SK-N-SH (cell line): Measurements from ENCODE around the gene GOLT1A. TPM values are rescaled to one million over a fixed set of nuclear protein-coding genes. Genes with fewer than 3 reads are reported as not detected.

Source experiments
- CTCF ChIA-PET: fragments of 300-600, 350-600 bp; formaldehyde crosslinking; extraction: SDS; loops from one replicate; lab custom pipeline; 2021; lab: Yijun Ruan, JAX
- POLR2A ChIA-PET: fragments of 350-600 bp; sonication (Branson Sonifier 250); formaldehyde crosslinking; extraction: SDS; loops from one replicate; lab custom pipeline; 2020; ENCODE audit warnings: antibody characterized with exemption, inconsistent platforms; lab: Yijun Ruan, JAX
- DNase-seq: peaks from one replicate; pipeline ENCODE4 v3.0.0; 2012
- H2AFZ ChIP-seq: fragments of 200-600 bp; sonication (generic); 2 replicates; pipeline ENCODE4 v1.8.1; 2016; ENCODE audit warnings: antibody characterized with exemption, mild to moderate bottlenecking, low read depth
- H3F3A ChIP-seq: fragments of 200-600 bp; sonication (generic); replicated peaks from 2 replicates; pipeline ENCODE3; 2016; ENCODE audit warnings: antibody characterized with exemption, mild to moderate bottlenecking; ENCODE audit not compliant: insufficient read depth
- H3K27ac ChIP-seq, 2 experiments: fragments of 200-500 bp in 1 of 2; fragments of 200-600 bp in 1 of 2; sonication (Bioruptor generic) in 1 of 2; sonication (generic), shearing (Covaris generic) in 1 of 2; 2 replicates each; pipeline versions ENCODE4 v1.5.1 to v1.6.1; 2014 to 2016; ENCODE audit warnings: low read depth in 2 of 2, inconsistent platforms in 1 of 2, low read length in 1 of 2, mild to moderate bottlenecking in 1 of 2, mixed read lengths in 1 of 2
- H3K27me3 ChIP-seq: fragments of 200-600 bp; sonication (generic), shearing (Covaris generic); 2 replicates; pipeline ENCODE4 v1.6.1; 2016; ENCODE audit warnings: mixed run types; ENCODE audit not compliant: insufficient read depth
- H3K36me3 ChIP-seq, 2 experiments: fragments of 200-500 bp in 1 of 2; fragments of 200-600 bp in 1 of 2; sonication (Bioruptor generic) in 1 of 2; sonication (generic) in 1 of 2; replicated peaks in 1 of 2; 2 replicates each; pipeline versions ENCODE3 to v1.5.1; 2014 to 2016; ENCODE audit warnings: low read length in 1 of 2, mild to moderate bottlenecking in 1 of 2; ENCODE audit not compliant: insufficient read depth in 2 of 2, control insufficient read depth in 1 of 2
- H3K4me1 ChIP-seq, 2 experiments: fragments of 200-500 bp in 1 of 2; fragments of 200-600 bp in 1 of 2; sonication (Bioruptor generic) in 1 of 2; sonication (generic), shearing (Covaris generic) in 1 of 2; 2 replicates each; pipeline versions ENCODE4 v1.5.1 to v1.6.1; 2014 to 2016; ENCODE audit warnings: low read depth in 1 of 2, low read length in 1 of 2, mixed run types in 1 of 2; ENCODE audit not compliant: insufficient read depth in 2 of 2, control insufficient read depth in 1 of 2
- H3K4me2 ChIP-seq: fragments of 200-600 bp; sonication (generic), shearing (Covaris generic); 2 replicates; pipeline ENCODE4 v1.6.1; 2017; ENCODE audit warnings: mixed run types
- H3K4me3 ChIP-seq, 2 experiments: fragments of 200-500 bp in 1 of 2; fragments of 200-600 bp in 1 of 2; sonication (Bioruptor generic) in 1 of 2; sonication (generic), shearing (Covaris generic) in 1 of 2; 2 replicates each; pipeline versions ENCODE4 v1.5.1 to v1.8.1; 2014 to 2016; ENCODE audit warnings: low read depth in 2 of 2, inconsistent platforms in 1 of 2, low read length in 1 of 2, mild to moderate bottlenecking in 1 of 2, mixed read lengths in 1 of 2, moderate library complexity in 1 of 2
- H3K79me2 ChIP-seq: fragments of 200-600 bp; sonication (generic); 2 replicates; pipeline ENCODE4 v1.8.1; 2017; ENCODE audit warnings: mild to moderate bottlenecking; ENCODE audit not compliant: insufficient read depth
- H3K9ac ChIP-seq: fragments of 200-600 bp; sonication (generic); 2 replicates; pipeline ENCODE4 v1.6.1; 2017; ENCODE audit warnings: mixed run types
- H3K9me2 ChIP-seq: fragments of 200-600 bp; sonication (generic); 2 replicates; pipeline ENCODE4 v1.6.1; 2017; ENCODE audit warnings: mixed run types
- H3K9me3 ChIP-seq: fragments of 200-600 bp; sonication (generic); 2 replicates; pipeline ENCODE4 v1.6.1; 2017; ENCODE audit warnings: mixed run types, mild to moderate bottlenecking, moderate library complexity
- H4K20me1 ChIP-seq: fragments of 200-600 bp; sonication (generic); 2 replicates; pipeline ENCODE4 v1.6.1; 2017; ENCODE audit warnings: mild to moderate bottlenecking, mixed run types; ENCODE audit not compliant: insufficient read depth
- FOSL2 ChIP-seq: IDR thresholded peaks from 2 replicates; pipeline ENCODE4 v1.4.0; 2012; ENCODE audit warnings: low read depth, mild to moderate bottlenecking, moderate library complexity, borderline replicate concordance
- JUND ChIP-seq: IDR thresholded peaks from 2 replicates; pipeline ENCODE4 v1.4.0; 2012
- MAX ChIP-seq: IDR thresholded peaks from 2 replicates; pipeline ENCODE4 v1.4.0; 2012; ENCODE audit warnings: low read depth
- POLR2AphosphoS5 ChIP-seq: IDR thresholded peaks from 2 replicates; pipeline ENCODE4 v1.6.1; 2012; ENCODE audit warnings: low read depth, low read length
- RCOR1 ChIP-seq: fragments of 150-350 bp; IDR thresholded peaks from 2 replicates; pipeline ENCODE4 v1.6.1; 2017; ENCODE audit warnings: antibody characterized with exemption, low read length
- REST ChIP-seq: IDR thresholded peaks from 2 replicates; pipeline ENCODE4 v1.6.1; 2012; ENCODE audit warnings: mild to moderate bottlenecking, low read depth, low read length, moderate library complexity
- RFX5 ChIP-seq: IDR thresholded peaks from 2 replicates; pipeline ENCODE4 v1.6.1; 2012; ENCODE audit warnings: mild to moderate bottlenecking, improper control_type of control experiment, low read length
- USF1 ChIP-seq: IDR thresholded peaks from 2 replicates; pipeline ENCODE4 v1.4.0; 2012; ENCODE audit warnings: low read depth, borderline replicate concordance
- YY1 ChIP-seq: IDR thresholded peaks from 2 replicates; pipeline ENCODE4 v1.4.0; 2012; ENCODE audit warnings: low read depth, mild to moderate bottlenecking
- WGBS: methylation state at CpG from one replicate; pipeline ENCODE4 v1.1.6; 2017; ENCODE audit warnings: low lambda C conversion rate; 5-methylcytosine and 5-hydroxymethylcytosine counted together
- polyA plus RNA-seq, 3 experiments: library from polyadenylated mRNA; depleted of rRNA; stranded (reverse); fragments of >200 nt; gene quantifications; 2 replicates each; pipeline ENCODE4 v1.2.3, GENCODE V29; 2012

The GOLT1A gene
- polyA plus RNA-seq, 1 of the 3 experiments (the other 2 are of a cell fraction) = not detected

- Histone ChIP-seq H3K27me3 (no peaks in the 10 kb centered on the region; the same call in 1 of the 2 replicates), H4K20me1 (no peaks in the 10 kb centered on the region), H2AFZ (no peak overlapping the region), H3K4me2 (no peak overlapping the region), H3K9ac (no peak overlapping the region), H3K4me3 (no peak overlapping the region), H3K4me1 (no peaks in the 10 kb centered on the region), H3F3A (no peaks in the 10 kb centered on the region), H3K27ac (no peak overlapping the region), H3K9me2 (no peaks in the 10 kb centered on the region), H3K36me3 (no peaks in the 10 kb centered on the region), H3K79me2 (no peaks in the 10 kb centered on the region), H3K9me3 (no peaks in the 10 kb centered on the region)
- TF ChIP-seq USF1 = no peak
- no peak for TF ChIP-seq YY1
- ChIA-PET POLR2A (no interaction called here), CTCF (interaction anchor here (1.1 to 1.8 kb wide), 4 partner anchors 16 to 309 kb away, joined by 3 to 13 read pairs (median 6); no protein-coding TSS in a partner anchor)
- WGBS = 59% methylated on average over 6 of the region's 6 CpGs
- no peak for DNase-seq
Observed at GRCh38 chr1:204180133-204180532, 33.7 kb downstream of the GOLT1A start.

GRCh38 chr1:204178487-204179281 lies 35.1 kb downstream of the GOLT1A start:
- no peaks in the 10 kb centered on the region; the same call in 1 of the 2 replicates for H3K27me3 ChIP-seq
- H3K4me2 ChIP-seq = no peak overlapping the region
- H3K27ac ChIP-seq = no peak overlapping the region
- POLR2A ChIA-PET = no interaction called here
- TF ChIP-seq JUND (no peak), RCOR1 (no peak), FOSL2 (no peak), REST (peak; percentile 79; the same call in 1 of the 2 replicates), RFX5 (no peak), POLR2AphosphoS5 (no peak), MAX (no peak), YY1 (no peak)
- 81% methylated on average over 5 of the region's 7 CpGs for WGBS
- DNase-seq = no peak
- H4K20me1 ChIP-seq = no peaks in the 10 kb centered on the region
- H3K4me3 ChIP-seq = no peak overlapping the region
- H2AFZ ChIP-seq = no peak overlapping the region
- H3K36me3 ChIP-seq = no peaks in the 10 kb centered on the region
- H3K9me2 ChIP-seq = no peaks in the 10 kb centered on the region
- no peaks in the 10 kb centered on the region for H3K9me3 ChIP-seq
- H3K9ac ChIP-seq = no peak overlapping the region
- no peaks in the 10 kb centered on the region for H3K79me2 ChIP-seq
- H3K4me1 ChIP-seq = no peaks in the 10 kb centered on the region
- CTCF ChIA-PET = interaction anchor here (0.8 to 5.5 kb wide), 4 partner anchors 10 to 307 kb away, joined by 3 to 33 read pairs (median 6); no protein-coding TSS in a partner anchor
- H3F3A ChIP-seq = no peaks in the 10 kb centered on the region
